HG02588 (cell line): ENCODE data around the gene ZMIZ1.

ENCODE experiments used
- ATAC-seq: cut with Tn5 transposase; IDR thresholded peaks from one replicate; pipeline ENCODE4 v1.9.1; 2021; ENCODE audit warnings: mild to moderate bottlenecking, moderate library complexity; ENCODE audit not compliant: unreplicated experiment

Gene ZMIZ1

GRCh38 chr10:79068562-79069324 lies at the start of gene ZMIZ1:
Gene ZMIZ1 (plus strand): TSS chr10:79068966. CDS start chr10:79201633, 132,667 bp downstream.
- peak; percentile 47 for ATAC-seq

GRCh38 chr10:79019441-79020014 lies 49.2 kb upstream of the ZMIZ1 start:
- no peak for ATAC-seq

GRCh38 chr10:79020015-79020491 lies 48.7 kb upstream of the ZMIZ1 start:
- no peak for ATAC-seq

- ATAC-seq, result no peak
These were observed 48.2 kb upstream of the ZMIZ1 start for GRCh38 chr10:79020605-79021004.

- ATAC-seq, result no peak
These were observed 47.3 kb upstream of the ZMIZ1 start for GRCh38 chr10:79021331-79021907.

DNA sequence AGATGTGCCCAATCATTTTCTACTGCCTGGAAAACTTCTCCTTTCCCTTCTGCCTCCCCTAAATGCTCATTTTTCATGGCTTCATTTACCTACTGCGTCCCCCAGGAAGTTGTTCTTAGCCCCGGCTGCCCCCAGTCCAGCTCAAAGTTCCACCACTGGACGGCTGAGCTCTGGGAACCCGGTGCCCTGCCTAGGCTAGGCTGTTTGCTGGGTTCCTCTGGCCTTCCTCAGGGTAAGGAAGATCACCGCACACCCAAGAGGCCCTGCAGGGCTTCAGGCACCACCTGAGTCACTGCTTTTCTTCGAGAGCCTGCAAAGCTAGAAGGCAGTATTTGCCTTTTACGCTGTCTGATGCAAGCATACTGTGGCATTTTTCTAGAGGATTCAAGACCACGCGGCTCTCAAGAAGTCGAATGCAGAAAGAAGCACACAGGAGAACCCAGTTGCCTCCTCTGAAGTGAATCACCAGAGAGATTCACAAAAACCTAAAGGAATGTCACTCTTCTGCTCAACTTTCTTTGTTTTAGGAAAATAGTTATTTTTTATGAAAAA lies 46.7 kb upstream of the ZMIZ1 start:
- ATAC-seq, result no peak

DNA sequence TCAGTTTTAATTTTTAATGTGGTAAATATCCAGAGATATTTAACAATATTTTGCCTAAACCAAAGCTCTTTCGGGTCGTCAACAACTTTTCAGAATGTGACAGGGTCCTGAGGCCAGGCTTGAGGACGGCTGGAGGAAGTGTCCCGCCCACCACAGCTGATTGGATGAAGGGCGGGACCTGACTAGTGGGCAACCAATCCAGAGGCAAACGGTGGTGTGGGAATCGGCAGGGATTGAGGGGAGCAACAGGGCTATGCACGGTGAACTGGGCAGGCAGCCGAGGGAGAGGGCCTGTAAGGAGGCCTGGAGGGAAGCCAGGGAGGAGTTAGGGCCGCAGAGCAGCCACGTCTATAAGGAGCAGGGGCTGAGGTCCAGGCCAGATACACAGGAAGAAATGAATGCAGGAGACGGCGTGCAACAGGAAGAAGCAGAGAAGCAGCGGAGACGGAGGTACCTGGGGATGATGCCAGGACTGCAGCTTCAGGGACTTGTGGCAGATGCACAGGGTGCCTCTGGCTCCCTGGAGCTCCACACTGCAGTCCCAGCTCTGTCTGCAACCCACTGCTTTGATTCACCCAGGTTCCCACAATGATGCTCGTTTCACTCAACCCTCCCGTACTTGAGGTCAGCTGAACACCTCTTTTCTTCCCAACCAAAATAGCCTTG lies 46.1 kb upstream of the ZMIZ1 start:
- ATAC-seq, result no peak

DNA sequence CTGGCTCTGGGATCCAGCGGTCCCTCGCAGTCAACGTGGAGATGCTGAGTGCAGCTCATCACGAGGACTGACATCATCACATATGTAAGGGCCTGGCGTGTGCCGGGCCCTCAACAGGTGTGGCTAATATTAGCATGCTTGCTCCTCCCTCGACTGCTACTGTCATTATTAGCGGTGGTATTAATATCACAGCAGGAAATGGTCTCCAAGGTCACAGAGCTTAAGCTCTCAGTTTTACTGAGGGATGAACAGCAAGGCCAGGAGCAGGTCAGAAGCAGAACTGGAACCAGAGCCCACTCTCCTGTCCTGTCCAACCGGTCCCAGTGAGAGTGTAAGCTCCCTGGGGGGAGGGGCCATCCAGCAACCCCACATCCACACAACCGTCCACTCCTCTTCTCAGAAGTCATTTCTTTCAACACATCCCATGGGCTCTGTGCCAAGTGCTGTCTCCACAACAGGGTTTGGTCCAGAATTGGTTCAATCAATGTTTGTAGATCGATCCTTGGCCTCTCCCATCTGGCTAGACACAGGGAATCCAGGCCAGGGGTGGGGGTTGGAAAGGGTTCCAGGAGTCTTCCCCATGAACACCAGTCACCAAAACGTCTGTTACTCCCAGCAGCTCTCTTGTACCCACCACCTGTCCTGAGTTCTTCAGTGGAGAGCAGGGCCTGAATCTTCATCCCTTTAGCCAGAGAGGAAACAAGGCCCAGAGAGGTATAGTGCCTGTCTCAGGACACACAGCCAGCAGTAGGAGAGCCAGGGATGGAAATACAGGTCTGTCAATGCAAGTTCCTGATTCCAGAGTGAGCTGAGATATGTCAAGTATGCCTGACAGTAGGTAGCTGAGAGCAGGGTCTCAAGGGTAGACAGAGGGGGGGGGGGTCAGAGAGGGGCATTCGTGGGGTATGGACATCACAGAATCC lies 45.3 kb upstream of the ZMIZ1 start:
- no peak for ATAC-seq

DNA sequence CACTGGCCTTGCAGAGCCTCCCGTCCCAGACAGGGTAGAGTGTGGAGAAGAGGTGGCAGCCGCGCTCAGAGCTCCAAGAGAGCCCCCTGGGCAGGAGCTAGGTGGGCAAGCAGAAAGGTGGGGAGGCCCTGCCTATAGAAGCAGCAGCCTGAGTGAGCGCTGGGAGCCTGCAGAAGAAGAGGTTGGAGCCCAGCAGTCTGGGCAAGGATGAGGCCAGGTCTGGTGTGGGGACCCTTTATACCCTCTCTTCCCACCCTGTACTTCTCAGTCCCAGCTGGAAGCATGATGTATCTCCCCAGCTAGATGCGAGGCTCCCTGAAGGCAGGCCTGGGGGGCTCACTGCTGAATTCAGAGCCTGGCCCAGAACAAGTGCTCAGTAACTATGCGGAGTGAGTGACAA lies 44.5 kb upstream of the ZMIZ1 start:
- no peak for ATAC-seq

DNA sequence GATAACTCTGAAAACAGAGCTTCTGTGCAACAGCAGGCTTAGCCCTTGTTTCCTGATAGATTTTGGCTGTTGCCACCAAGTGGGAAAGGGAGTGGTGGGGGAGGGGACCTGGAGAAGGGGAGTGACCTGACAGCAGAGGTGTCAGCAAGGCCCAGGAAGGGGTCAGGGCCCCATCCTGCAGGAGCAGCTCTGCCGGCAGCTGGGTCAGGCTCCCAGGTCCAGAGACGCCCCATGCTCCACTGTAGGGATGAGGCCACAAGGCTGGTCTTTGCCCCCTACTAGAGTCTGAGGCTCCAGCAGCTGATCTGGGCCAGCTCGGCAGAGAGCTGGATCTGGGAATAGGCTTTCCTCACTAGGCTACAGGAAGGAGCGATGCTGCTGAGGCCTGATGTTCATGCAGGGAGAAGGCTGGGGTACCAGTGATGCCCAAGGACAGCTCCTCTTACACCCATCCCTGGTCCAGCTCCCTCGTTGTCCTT lies 44.0 kb upstream of the ZMIZ1 start:
- no peak for ATAC-seq

DNA sequence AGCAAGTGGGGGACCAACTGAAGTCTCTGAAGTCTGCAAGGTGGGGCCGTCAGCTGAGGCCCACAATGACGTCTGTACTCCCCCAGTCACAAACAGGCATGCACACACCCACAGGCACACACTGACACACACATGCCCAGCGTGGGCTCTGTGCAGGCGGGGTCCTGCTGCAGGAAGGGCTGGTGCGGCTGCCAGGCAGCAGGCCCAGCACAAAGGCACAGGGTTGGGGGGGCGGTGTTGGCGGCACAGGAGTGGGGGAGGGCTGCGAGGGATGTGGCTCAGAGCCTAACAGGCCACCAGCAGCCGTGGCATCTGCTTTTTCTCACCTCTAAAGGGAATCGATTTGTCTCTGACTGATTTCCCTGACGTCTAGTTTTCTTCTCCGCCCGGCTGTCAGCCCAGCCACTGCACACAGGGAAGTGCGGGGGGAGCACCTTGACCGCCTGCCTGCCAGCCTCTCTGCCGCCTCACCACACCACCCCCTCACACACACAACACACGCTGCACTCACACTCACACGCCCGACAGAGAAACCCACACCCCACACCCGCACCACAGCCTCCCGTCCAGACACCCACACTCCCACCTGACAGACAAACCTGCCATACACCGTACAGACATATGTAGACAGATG lies 43.5 kb upstream of the ZMIZ1 start:
- ATAC-seq, result no peak

- ATAC-seq, result no peak
These were observed 42.4 kb upstream of the ZMIZ1 start for GRCh38 chr10:79026341-79026761.

DNA sequence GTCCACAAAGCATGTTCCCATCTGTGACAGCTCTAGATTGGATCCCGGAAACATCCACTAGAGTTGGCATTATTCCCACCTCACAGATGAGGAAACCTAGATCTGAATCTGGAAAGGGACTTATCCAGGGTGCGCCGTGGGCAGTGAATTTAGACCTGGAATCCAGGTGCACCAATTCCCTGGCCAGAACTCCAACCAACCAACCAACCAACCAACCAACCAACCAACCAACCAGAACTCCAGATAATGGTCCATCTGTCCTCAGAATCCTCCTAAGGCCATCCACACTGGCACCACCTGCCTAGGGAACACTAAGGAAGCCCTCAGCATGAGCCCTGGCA lies 42.0 kb upstream of the ZMIZ1 start:
- no peak for ATAC-seq

GRCh38 chr10:79027147-79028055 lies 41.4 kb upstream of the ZMIZ1 start:
- no peak for ATAC-seq

- no peak for ATAC-seq
These were observed 40.7 kb upstream of the ZMIZ1 start for GRCh38 chr10:79028056-79028430.

DNA sequence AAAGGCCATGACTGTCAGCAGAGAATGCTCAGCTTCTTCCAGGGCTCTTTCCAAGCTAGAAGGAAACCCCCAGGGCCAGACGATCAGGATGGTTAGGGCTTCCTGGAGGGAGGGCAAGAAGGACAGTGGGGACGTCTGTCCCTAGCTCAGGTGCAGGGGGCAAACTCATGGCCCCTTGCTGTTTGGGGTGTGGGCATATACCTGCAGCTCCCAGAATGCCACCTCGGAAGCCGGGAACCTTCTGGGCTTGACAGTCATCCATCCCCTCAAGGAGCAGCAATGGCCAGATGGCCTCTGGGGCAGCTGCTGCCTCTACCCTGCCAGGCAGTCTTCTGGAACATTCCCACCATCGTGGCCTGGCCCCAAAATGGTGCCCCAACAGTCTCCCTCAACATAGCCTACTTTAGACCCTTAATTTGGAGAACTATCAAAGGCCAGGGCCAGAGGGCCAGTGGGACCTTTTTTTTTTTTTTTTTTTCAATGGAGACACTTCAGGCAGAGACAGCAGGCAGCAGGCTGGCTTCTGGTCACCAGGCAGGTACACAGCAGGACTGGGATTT lies 40.2 kb upstream of the ZMIZ1 start:
- ATAC-seq, result no peak

- no peak for ATAC-seq
These were observed 39.0 kb upstream of the ZMIZ1 start for GRCh38 chr10:79029478-79030390.
